Ovary (tissue), 10 donors: ENCODE measurements around the gene UPF1. TPM values are rescaled to one million over a fixed set of nuclear protein-coding genes. Genes with fewer than 3 reads are reported as not detected.
A peak's percentile ranks its signal among the peaks of the same experiment; 100 is the strongest.

Experiments used
- DNase-seq, 5 donors: peaks; one replicate each; pipeline ENCODE4 v3.0.0-alpha.2; 2019 to 2020
- H3K27ac ChIP-seq, 2 donors: fragments of 200-600 bp; one replicate each; pipeline versions ENCODE4 v1.5.1 to v1.8.0; 2019 to 2022
- H3K27me3 ChIP-seq: fragments of 200-600 bp; one replicate; pipeline ENCODE4 v1.8.0; 2022
- H3K36me3 ChIP-seq: fragments of 200-600 bp; sonication (generic); one replicate; pipeline ENCODE4 v1.5.1; 2019
- H3K4me1 ChIP-seq: one replicate; pipeline ENCODE4 v1.8.1; 2013; ENCODE audit warnings: mild to moderate bottlenecking, moderate library complexity; ENCODE audit not compliant: insufficient read depth
- H3K4me3 ChIP-seq: fragments of 200-600 bp; sonication (generic); one replicate; pipeline ENCODE4 v1.5.1; 2017
- H3K9me3 ChIP-seq, 2 donors: fragments of 200-600 bp in 1 of 2; sonication (generic) in 1 of 2; one replicate each; pipeline versions ENCODE4 v1.5.1 to v1.8.1; 2013 to 2019; ENCODE audit warnings: mild to moderate bottlenecking in 1 of 2, moderate library complexity in 1 of 2
- CTCF ChIP-seq, 3 donors: fragments of 450-650 bp in 2 of 3; fragments of 200-600 bp in 1 of 3; IDR thresholded peaks; one replicate each; pipeline versions ENCODE4 v1.5.1 to v1.8.0; 2016 to 2022; ENCODE audit warnings: antibody characterized with exemption in 3 of 3, mild to moderate bottlenecking in 1 of 3
- EP300 ChIP-seq: sonication (generic); formaldehyde crosslinking; IDR thresholded peaks from one replicate; pipeline ENCODE4 v1.6.1; 2017; ENCODE audit warnings: antibody characterized with exemption
- POLR2A ChIP-seq: fragments of 450-650 bp; IDR thresholded peaks from one replicate; pipeline ENCODE4 v1.6.1; 2017; ENCODE audit warnings: antibody characterized with exemption, mild to moderate bottlenecking, moderate library complexity
- WGBS, 3 donors: extraction: QIAGEN DNeasy Blood & Tissue Kit in 1 of 3; methylation state at CpG; one replicate each; pipeline versions ENCODE4 v1.1.5 to v1.1.7; 2013 to 2017; 5-methylcytosine and 5-hydroxymethylcytosine counted together
- intact Hi-C, 4 donors: fragments of 100-400 bp; cut with DNase I; formaldehyde crosslinking; loops; one replicate each; pipeline versions ENCODE4 v1.11.0 to v1.15.1; 2022 to 2023
- long read RNA-seq, 3 donors: library from polyadenylated mRNA in 2 of 3; unstranded in 2 of 3; transcript quantifications; one replicate each; pipeline ENCODE4 v2.0.0 and lab custom pipeline, GENCODE V29; 2021 to 2026
- polyA plus RNA-seq, 2 donors: library from polyadenylated mRNA; stranded (reverse); fragments of 200-250 nt in 1 of 2; fragments of 350-450 nt in 1 of 2; fragmentation: Illumina TruSeq in 1 of 2; extraction: RNeasy Lipid Tissue Mini Kit (QIAGEN cat#74804) in 1 of 2; gene quantifications; one replicate each; pipeline ENCODE4 v1.2.3, GENCODE V29; 2013 to 2014
- total RNA-seq, 7 donors: library from RNA; depleted of rRNA in 2 of 7; stranded (reverse); fragments of >200 nt in 2 of 7; fragmentation: NEBNext Ultra II Directional in 3 of 7; extraction: Animal tissue kit (Norgen Biotek cat#: 25700) in 3 of 7; gene quantifications; one replicate each; pipeline versions ENCODE4 v1.1.0 to v1.2.4, GENCODE V29; 2016 to 2023
- donor health status: DM: no; HTN: no; CAD: no; lungs with moderate emphysema.
- donor health status: DM: no; HTN: no; CAD: no.
- donor health status: Bipolar disorder and iron deficiency.
- donor health status: DM: yes; HTN: yes; CAD: no.
- donor health status: DM: no; HTN: no; CAD: no.
- donor health status: DM: yes; HTN: yes; CAD: no.

The UPF1 gene
- total RNA-seq (10 to 100 TPM; 38.0 to 89.0 (median 62.0) TPM), polyA plus RNA-seq (10 to 100 TPM; 35.4 to 37.1 TPM)
- long read RNA-seq, donor 1, full-length matches to known transcripts, result 1 of 28 reads
- long read RNA-seq, donor 1, partial matches to known transcripts, result 13 of 28 reads
- long read RNA-seq, donor 1, other reads (novel, unspliced or antisense), result 14 of 28 reads
- long read RNA-seq, donor 2, full-length matches to known transcripts, result 8 of 130 reads
- long read RNA-seq, donor 2, partial matches to known transcripts, result 106 of 130 reads
- long read RNA-seq, donor 2, other reads (novel, unspliced or antisense), result 16 of 130 reads
- long read RNA-seq, donor 3, full-length matches to known transcripts, result 133 of 202 reads
- long read RNA-seq, donor 3, partial matches to known transcripts, result 54 of 202 reads
- long read RNA-seq, donor 3, other reads (novel, unspliced or antisense), result 15 of 202 reads

GRCh38 chr19:18831524-18832305 is at the start of gene UPF1:
Gene UPF1, plus strand, starts transcription at chr19:18831959. Its CDS starts 251 bp downstream, at chr19:18832210.
- Histone ChIP-seq H3K27ac (peak within 1 kb of the TSS; percentile 64 to 75), H3K4me1 (peaks cover 15% of the 10 kb centered on the region), H3K4me3 (peak within 1 kb of the TSS; percentile 78), H3K36me3 (no peaks in the 10 kb centered on the region), H3K9me3 (peaks cover 0 to 5% of the 10 kb centered on the region in 2 donors), H3K27me3 (no peaks in the 10 kb centered on the region)
- 0 to 1% (median 1%) methylated on average over 22 to 95 of the region's 96 CpGs for WGBS, 3 donors
- DNase-seq, result peak; percentile 90 to 96 (median 95)
- intact Hi-C loops, result no loop called here
- TF ChIP-seq POLR2A (peak; percentile 84), CTCF (IDR thresholded peaks at IDR 0.05) (peak in 1 of 3 donors; percentile 58), EP300 (no peak)

GRCh38 chr19:18782559-18783225 is 49.1 kb upstream of the UPF1 start:
- Histone ChIP-seq H3K27ac (no peak overlapping the region), H3K27me3 (peaks cover under 1% of the 10 kb centered on the region), H3K4me3 (no peak overlapping the region), H3K36me3 (no peaks in the 10 kb centered on the region), H3K4me1 (peaks cover 8% of the 10 kb centered on the region), H3K9me3 (no peaks in the 10 kb centered on the region)
- 83 to 91% (median 86%) methylated on average over 22 of the region's 22 CpGs for WGBS, 3 donors
- DNase-seq, result no peak
- TF ChIP-seq POLR2A (no peak), CTCF (IDR thresholded peaks at IDR 0.05) (no peak), EP300 (no peak)
- intact Hi-C loops, result no loop called here

- Histone ChIP-seq H3K9me3 (no peaks in the 10 kb centered on the region), H3K36me3 (no peaks in the 10 kb centered on the region), H3K4me3 (no peak overlapping the region), H3K4me1 (peaks cover 8% of the 10 kb centered on the region), H3K27me3 (peaks cover 9% of the 10 kb centered on the region), H3K27ac (no peak overlapping the region)
- TF ChIP-seq EP300 (no peak), POLR2A (no peak), CTCF (IDR thresholded peaks at IDR 0.05) (no peak)
- 74 to 86% (median 86%) methylated on average over 19 of the region's 19 CpGs for WGBS, 3 donors
- intact Hi-C loops, result no loop called here
- no peak for DNase-seq
These were observed 47.6 kb upstream of the UPF1 start for GRCh38 chr19:18783958-18784785.

- Histone ChIP-seq H3K4me1 (peaks cover 11% of the 10 kb centered on the region), H3K36me3 (no peaks in the 10 kb centered on the region), H3K27me3 (peaks cover 9% of the 10 kb centered on the region), H3K9me3 (no peaks in the 10 kb centered on the region), H3K27ac (no peak overlapping the region), H3K4me3 (no peak overlapping the region)
- no peak for TF ChIP-seq POLR2A
- TF ChIP-seq CTCF (IDR thresholded peaks at IDR 0.05), result no peak
- TF ChIP-seq EP300, result no peak
- WGBS, 3 donors, result 54 to 65% (median 58%) methylated on average over 16 of the region's 16 CpGs
- intact Hi-C loops, result no loop called here
- DNase-seq, result no peak
These were observed 47.0 kb upstream of the UPF1 start for GRCh38 chr19:18784786-18785120.
